HS-27A (cell line): ENCODE results near the gene DAD1.
A peak's percentile ranks its signal among the peaks of the same experiment; 100 is the strongest.
"Not testable (repeated sequence)": the region's sequence is repeated elsewhere in the genome, so short reads cannot be mapped to it uniquely, and the experiment has no call there.

Experiments used
- DNase-seq: peaks from one replicate; pipeline ENCODE4 v3.0.0-alpha.2; 2012; ENCODE audit warnings: low read depth, missing footprints

The DAD1 gene

DNA sequence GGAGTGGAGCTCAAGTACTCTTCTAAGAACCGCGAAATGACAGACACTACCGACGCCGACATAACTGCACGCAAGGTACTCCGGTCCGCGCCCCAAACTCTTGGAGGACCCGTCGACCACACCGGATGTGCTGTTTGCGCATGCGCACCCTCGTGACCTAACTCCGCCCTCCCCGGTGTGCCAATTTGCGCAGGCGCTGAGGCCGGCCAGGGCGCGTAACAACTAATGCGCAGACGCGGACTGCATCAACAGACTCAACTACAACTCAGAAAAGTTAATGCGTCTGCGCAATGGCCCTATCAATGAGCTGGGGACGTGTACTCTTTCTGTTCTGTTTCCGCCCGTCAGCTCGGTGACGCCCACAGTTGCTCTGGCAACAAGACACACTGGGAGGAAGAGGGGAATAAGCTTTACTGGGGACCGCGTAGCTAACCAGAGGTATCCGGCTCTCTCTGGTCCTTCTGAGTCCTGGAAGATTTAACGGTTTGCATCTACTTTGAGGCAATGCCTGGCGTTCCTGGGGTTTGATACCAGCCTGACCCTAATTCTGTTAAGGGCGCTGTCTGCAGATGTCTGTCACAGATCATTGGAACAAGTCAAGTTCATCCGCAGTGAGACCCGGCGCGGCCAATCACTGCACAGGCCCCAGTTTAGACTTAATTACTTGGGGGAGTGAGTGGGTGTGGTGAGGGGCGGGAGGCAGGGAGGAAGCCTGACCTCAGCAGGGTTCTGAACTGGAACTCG lies at the start of gene DAD1:
Gene DAD1, minus strand, starts transcription at position 129 of the 744 bp plus-strand sequence. Its CDS starts 67 bp downstream, at position 62.
- DNase-seq: peak; percentile 98

GRCh38 chr14:22635980-22636379 lies 47.0 kb upstream of the DAD1 start:
- DNase-seq: not testable (repeated sequence)

- no peak for DNase-seq
These were observed 45.3 kb upstream of the DAD1 start for GRCh38 chr14:22634233-22634900.

DNA sequence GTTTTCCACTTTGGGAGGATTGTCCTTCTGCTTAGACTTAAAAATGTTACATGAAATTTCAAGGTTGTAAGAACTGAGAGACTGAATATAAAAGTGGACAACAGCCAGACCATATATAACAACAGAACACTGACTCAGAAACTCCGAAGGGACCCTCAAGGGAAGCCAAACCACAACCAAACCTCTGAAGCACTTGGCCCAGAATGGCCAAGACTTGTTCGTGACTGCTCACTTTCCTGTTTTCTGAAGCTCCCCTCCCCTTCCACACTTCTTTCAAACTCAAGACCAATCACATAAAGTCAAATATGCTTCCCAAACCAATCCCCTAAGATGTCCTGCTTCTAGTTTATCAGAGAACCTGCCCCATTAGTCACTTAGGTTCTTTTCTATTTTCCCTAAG lies 41.5 kb upstream of the DAD1 start:
- DNase-seq: no peak

DNA sequence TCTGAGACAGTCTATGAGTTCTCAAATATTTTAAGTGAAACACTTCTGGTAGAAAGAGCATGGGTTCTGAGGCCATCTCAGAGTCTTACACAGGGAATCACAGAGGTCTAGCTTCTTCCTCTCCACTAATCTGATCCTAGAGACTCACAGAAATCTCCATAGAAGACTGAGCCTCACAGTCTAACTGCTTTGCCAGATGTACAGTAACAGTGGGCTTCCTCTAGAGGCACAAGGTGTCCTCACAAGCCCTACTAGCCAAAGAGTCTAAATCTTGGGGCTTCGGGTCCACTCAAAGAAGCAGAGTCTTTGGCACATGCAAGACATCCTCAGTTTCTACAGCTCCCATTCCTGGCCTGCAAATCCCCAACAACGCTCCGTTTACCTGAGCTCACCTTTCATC lies 41.0 kb upstream of the DAD1 start:
- DNase-seq: no peak

DNA sequence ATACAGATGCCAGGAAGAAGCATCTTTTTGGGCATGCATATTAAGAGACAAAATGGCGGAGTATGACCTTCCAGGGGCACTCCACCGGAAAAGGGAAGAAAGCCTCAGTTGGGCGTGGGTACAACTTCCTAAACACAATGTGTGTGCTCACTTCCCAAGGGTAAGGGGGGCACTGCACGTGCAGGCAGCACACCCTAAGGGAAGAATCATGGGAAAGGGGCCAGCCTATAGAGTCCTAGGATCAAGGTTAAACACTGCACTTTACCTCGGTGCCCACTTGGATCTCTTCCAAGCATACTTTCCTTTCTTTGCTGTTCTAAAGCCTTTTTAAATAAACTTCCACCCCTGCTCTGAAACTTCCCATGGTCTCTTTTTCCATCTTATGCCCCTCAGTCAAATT lies 40.3 kb upstream of the DAD1 start:
- no peak for DNase-seq

GRCh38 chr14:22627506-22628263 lies 38.7 kb upstream of the DAD1 start:
- no peak for DNase-seq

DNA sequence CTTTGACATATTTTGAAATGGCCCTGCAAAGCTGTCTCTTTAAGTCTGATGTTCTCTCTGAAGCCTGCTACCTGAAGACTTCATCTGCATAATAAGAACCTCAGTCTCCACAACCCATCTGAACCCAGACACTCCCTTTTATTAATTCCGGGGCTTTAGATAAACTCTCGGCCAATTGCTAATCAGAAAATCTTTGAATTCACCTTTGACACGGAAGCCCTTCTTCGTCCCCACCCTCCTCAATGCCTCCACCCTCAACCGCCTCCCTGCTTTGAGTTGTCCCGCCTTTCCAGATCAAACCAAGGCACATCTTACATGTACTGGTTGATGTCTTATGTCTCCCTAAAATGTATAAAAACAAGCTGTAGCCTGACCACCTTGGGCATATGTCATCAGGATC lies 37.6 kb upstream of the DAD1 start:
- DNase-seq: no peak

GRCh38 chr14:22623047-22623446 lies 34.0 kb upstream of the DAD1 start:
- no peak for DNase-seq

DNA sequence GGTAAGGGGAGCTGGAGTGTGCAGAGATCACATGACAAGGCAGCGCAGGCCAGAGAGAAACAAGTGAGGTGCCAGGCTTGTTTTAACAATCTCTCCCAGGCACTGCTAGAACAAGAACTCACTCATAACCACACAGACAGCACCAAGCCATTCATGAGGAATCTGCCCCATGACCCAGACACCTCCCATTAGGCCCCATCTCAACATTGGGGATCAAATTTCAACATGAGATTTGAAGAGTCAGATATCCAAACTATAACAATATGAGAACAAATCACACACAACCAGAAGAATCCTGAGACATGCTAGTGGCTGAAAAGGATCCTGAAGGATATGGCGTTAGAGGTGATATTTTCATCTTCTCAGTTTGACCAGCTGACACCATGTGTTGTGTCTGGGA lies 33.2 kb upstream of the DAD1 start:
- DNase-seq: peak; percentile 38

GRCh38 chr14:22615765-22616164 lies 26.7 kb upstream of the DAD1 start:
- not testable (repeated sequence) for DNase-seq

DNA sequence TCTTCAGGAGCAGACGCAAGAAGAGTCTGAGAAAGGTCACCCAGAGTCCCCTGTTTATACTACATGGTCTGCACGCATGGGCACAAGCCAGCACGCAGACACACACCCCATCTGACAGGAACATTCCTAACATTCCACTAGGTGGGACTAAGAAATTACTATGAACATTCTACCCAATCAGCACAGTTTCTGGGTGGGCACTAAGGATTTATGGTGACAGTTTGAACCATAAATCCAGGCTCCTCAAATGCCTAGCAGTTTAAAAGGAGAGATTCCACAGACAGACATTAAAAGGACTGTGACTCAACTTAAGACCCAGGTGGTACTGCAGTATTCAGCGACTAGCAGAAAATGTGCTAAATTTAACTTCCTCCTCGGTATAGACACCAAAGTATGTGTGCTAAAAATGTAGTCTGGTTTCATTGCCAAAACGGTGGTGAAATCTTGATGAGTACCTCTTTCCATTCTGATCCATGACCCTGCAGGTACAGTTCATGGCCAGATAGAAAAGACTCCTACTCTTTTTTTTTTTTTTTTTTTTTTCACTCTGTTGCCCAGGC lies 25.3 kb upstream of the DAD1 start:
- peak; percentile 99 for DNase-seq

DNA sequence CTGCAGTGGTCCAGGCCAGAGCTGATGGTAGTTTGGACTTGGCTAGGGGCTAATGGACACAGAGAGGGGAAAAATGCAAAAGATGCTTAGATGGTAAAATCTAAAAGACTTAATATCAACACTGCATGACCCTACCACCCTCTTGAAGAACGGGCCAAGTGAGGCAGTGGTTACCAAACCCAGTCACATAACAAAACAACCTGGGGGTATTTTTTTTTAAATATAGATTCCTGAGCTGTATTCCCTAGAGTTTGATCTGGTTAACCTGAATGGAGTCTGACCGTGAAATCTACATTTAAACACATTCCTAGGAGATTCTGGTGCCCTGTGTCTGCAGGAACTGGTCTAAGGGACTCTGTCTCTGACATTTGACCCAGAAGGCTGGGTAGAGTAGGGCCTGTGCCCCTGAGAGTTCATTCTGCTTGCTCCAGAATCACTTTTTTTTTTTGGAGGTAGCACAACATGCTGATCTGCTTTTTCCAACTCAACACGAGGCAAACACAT lies 24.8 kb upstream of the DAD1 start:
- no peak for DNase-seq

- no peak for DNase-seq
These were observed 24.2 kb upstream of the DAD1 start for GRCh38 chr14:22613106-22613695.

GRCh38 chr14:22610931-22611330 lies 21.9 kb upstream of the DAD1 start:
- no peak for DNase-seq

DNA sequence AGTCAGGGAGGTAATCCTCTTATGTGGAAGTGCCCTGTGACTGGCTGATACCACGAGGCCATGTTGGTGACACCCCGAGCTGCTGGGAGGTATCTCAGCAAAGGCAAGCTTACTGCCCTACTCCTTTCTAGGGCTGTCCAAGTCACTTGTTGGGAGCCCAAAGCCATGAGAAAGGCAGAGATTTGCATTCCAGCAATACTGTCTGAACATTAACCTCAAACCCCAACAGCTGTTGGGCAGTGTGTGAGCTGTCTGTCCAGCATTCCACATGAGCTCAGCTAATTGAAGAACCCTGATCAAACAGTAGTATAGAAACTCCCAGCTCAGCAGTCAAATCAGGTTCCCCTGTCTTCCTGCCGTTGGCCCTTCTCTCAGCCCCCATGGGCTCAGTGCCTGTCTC lies 18.3 kb upstream of the DAD1 start:
- DNase-seq: no peak

DNA sequence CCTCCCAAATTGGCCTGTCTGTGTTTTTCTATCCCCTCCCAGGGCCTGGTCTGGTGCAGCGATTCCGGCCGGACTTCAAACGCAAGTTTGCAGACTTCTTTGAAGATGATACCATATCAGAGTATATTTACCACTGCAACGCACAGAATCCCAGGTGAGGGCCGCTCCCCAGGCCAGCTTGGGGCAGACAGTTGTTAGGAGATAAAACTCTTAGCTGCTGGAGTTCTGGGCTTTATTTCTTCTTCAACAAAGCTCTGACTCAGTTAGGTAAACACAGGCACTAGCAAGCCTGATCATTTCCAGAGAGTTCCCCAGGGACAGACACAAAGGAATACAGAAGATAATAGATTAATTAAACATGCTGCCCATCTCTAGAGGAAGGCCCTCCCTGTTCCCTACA lies 17.4 kb upstream of the DAD1 start:
- no peak for DNase-seq

GRCh38 chr14:22602862-22603261 lies 13.8 kb upstream of the DAD1 start:
- DNase-seq: no peak

- no peak for DNase-seq
These were observed 13.0 kb upstream of the DAD1 start for GRCh38 chr14:22601996-22602395.

DNA sequence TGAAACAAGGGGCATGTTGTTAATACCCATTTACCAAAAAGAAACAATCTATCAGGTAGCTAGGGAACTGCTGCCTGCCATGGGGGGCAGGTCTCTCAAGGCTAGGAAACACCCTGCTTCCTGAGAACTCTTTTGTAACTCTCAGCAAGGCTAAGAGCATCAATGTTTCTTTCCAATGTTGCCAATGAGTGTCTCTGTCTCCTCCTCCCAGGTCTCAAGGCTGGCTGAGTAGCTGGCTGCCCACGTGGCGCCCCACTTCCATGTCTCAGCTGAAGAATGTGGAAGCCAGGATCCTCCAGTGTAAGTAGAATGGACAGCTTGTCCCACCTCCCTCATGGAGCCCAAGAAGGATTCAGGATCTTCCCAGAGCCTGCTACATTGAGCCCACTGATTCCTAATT lies 12.4 kb upstream of the DAD1 start:
- no peak for DNase-seq

GRCh38 chr14:22600027-22600426 lies 11.0 kb upstream of the DAD1 start:
- no peak for DNase-seq

- no peak for DNase-seq
These were observed 10.3 kb upstream of the DAD1 start for GRCh38 chr14:22599349-22599748.
